OCI-LY7 (cell line): ENCODE data around the gene SRRM1. TPM values are rescaled to one million over a fixed set of nuclear protein-coding genes. Genes with fewer than 3 reads are reported as not detected.

Experiments used
- BruUV-seq: library from RNA; stranded (reverse); fragments of 400-500 nt; replicated peaks from 2 replicates; lab custom pipeline; 2021; lab: Mats Ljungman, UMichigan
- CTCF ChIA-PET: fragments of 300-600 bp; sonication (Branson Sonifier 250); formaldehyde crosslinking; loops from one replicate; lab custom pipeline; 2022; ENCODE audit warnings: antibody characterized with exemption; ENCODE audit not compliant: unreplicated experiment; lab: Charles Lee
- POLR2A ChIA-PET: fragments of 300-600 bp; sonication (Branson Sonifier 250); formaldehyde crosslinking; loops from one replicate; lab custom pipeline; 2022; ENCODE audit warnings: antibody characterized with exemption; lab: Charles Lee
- DNase-seq: peaks from one replicate; pipeline ENCODE4 v3.0.0-alpha.2; 2015; ENCODE audit warnings: low spot score
- H2AFZ ChIP-seq: fragments of 200-600 bp; sonication (generic), shearing (Covaris generic); 2 replicates; pipeline ENCODE4 v1.6.1; 2014; ENCODE audit warnings: mild to moderate bottlenecking, antibody characterized with exemption, low read length, moderate library complexity
- H3K27ac ChIP-seq: fragments of 200-600 bp; sonication (generic); 2 replicates; pipeline ENCODE4 v1.5.1; 2014; ENCODE audit warnings: mixed run types, low read depth, mild to moderate bottlenecking, moderate library complexity, low read length, inconsistent platforms; ENCODE audit not compliant: poor library complexity, severe bottlenecking
- H3K36me3 ChIP-seq: fragments of 200-600 bp; sonication (generic); 2 replicates; pipeline ENCODE4 v1.6.1; 2014; ENCODE audit warnings: mild to moderate bottlenecking, antibody characterized with exemption, low read length, moderate library complexity, mixed read lengths; ENCODE audit not compliant: insufficient read depth
- H3K4me1 ChIP-seq: fragments of 200-600 bp; sonication (generic); 2 replicates; pipeline ENCODE4 v1.5.1; 2014; ENCODE audit warnings: mild to moderate bottlenecking, low read length; ENCODE audit not compliant: insufficient read depth, poor library complexity, severe bottlenecking
- H3K4me2 ChIP-seq: fragments of 200-600 bp; sonication (generic); 2 replicates; pipeline ENCODE4 v1.6.1; 2014; ENCODE audit warnings: mild to moderate bottlenecking, low read length
- H3K4me3 ChIP-seq: fragments of 200-600 bp; sonication (generic); 2 replicates; pipeline ENCODE4 v1.5.1; 2014; ENCODE audit warnings: mild to moderate bottlenecking, low read depth, low read length; ENCODE audit not compliant: poor library complexity, severe bottlenecking
- H3K79me2 ChIP-seq: fragments of 200-600 bp; sonication (generic); 2 replicates; pipeline ENCODE4 v1.6.1; 2016; ENCODE audit warnings: low read depth, mild to moderate bottlenecking, low read length, moderate library complexity, mixed read lengths; ENCODE audit not compliant: insufficient read depth
- H3K9me2 ChIP-seq: fragments of 200-600 bp; sonication (generic); 2 replicates; pipeline ENCODE4 v1.6.1; 2016; ENCODE audit warnings: mild to moderate bottlenecking, low read length, mixed read lengths; ENCODE audit not compliant: insufficient read depth
- H3K9me3 ChIP-seq: fragments of 200-600 bp; sonication (generic); 2 replicates; pipeline ENCODE4 v1.6.1; 2014; ENCODE audit warnings: mild to moderate bottlenecking, mixed run types, low read length, mixed read lengths
- H4K20me1 ChIP-seq: fragments of 200-600 bp; sonication (generic); 2 replicates; pipeline ENCODE4 v1.6.1; 2014; ENCODE audit warnings: mild to moderate bottlenecking, antibody characterized with exemption, low read length, moderate library complexity, mixed read lengths; ENCODE audit not compliant: insufficient read depth
- EZH2phosphoT487 ChIP-seq: fragments of 200-600 bp; sonication (generic); IDR thresholded peaks from 2 replicates; pipeline ENCODE4 v1.6.1; 2018; ENCODE audit warnings: low read depth, borderline replicate concordance, mild to moderate bottlenecking, mixed run types, antibody characterized with exemption, low read length, moderate library complexity, mixed read lengths
- intact Hi-C: fragments of 100-400 bp; cut with micrococcal nuclease; formaldehyde crosslinking; loops from one replicate; pipeline ENCODE4 v1.10.0; 2022; ENCODE audit not compliant: unreplicated experiment
- total RNA-seq, 2 experiments: library from RNA; depleted of rRNA in 1 of 2; stranded (reverse); fragments of >200 nt in 1 of 2; shearing (Covaris generic) in 1 of 2; gene quantifications; 2 replicates each; pipeline ENCODE4 v1.2.3, GENCODE V29; 2014 to 2022
- TF ChIP-seq, protein P1 (sequence below): fragments of 200-600 bp; sonication (generic); conservative IDR thresholded peaks from 2 replicates; pipeline ENCODE4 v1.5.1; 2014; ENCODE audit warnings: mild to moderate bottlenecking, antibody characterized with exemption, low read length, moderate library complexity, mixed read lengths

The SRRM1 gene
- total RNA-seq, 2 experiments from 2014 or later = 78.5 to 251 TPM

DNA sequence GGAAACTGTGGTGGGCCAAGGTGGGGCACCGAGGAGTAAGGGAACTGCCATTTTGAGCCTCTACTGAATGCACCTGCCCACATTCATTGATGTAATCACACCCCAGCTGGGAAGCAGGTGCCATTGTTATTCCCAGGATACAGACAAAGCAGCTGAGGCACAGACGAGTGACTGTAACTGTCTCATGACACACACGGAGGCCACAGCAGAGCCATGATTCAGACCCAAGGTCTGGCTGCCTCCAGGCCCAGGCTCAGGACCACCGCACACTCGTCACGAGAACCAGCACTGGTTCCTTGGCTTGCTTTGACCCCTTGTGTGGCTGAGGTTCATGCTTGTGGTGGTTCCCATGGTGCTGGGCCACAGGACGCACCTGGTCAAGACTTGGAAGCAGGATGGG lies 56.5 kb downstream of the SRRM1 start:
- peaks cover 12% of the 10 kb centered on the region for H3K4me1 ChIP-seq
- no peaks in the 10 kb centered on the region for H4K20me1 ChIP-seq
- DNase-seq = no peak
- TF ChIP-seq, protein P1, sequence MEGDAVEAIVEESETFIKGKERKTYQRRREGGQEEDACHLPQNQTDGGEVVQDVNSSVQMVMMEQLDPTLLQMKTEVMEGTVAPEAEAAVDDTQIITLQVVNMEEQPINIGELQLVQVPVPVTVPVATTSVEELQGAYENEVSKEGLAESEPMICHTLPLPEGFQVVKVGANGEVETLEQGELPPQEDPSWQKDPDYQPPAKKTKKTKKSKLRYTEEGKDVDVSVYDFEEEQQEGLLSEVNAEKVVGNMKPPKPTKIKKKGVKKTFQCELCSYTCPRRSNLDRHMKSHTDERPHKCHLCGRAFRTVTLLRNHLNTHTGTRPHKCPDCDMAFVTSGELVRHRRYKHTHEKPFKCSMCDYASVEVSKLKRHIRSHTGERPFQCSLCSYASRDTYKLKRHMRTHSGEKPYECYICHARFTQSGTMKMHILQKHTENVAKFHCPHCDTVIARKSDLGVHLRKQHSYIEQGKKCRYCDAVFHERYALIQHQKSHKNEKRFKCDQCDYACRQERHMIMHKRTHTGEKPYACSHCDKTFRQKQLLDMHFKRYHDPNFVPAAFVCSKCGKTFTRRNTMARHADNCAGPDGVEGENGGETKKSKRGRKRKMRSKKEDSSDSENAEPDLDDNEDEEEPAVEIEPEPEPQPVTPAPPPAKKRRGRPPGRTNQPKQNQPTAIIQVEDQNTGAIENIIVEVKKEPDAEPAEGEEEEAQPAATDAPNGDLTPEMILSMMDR = no peak
- no peak for TF ChIP-seq EZH2phosphoT487
- no peaks in the 10 kb centered on the region for H3K36me3 ChIP-seq
- no peak overlapping the region for H3K27ac ChIP-seq
- no peaks in the 10 kb centered on the region for H3K9me2 ChIP-seq
- no peak overlapping the region for H2AFZ ChIP-seq
- no TSS peak for BruUV-seq
- no peaks in the 10 kb centered on the region for H3K79me2 ChIP-seq
- CTCF ChIA-PET = no interaction called here
- POLR2A ChIA-PET = interaction anchor here (0.7 kb wide), 1 partner anchor 42 kb away, joined by 4 read pairs; no protein-coding TSS in a partner anchor
- H3K4me3 ChIP-seq = no peak overlapping the region
- H3K4me2 ChIP-seq = no peak overlapping the region
- intact Hi-C loops = no loop called here
- H3K9me3 ChIP-seq = no peaks in the 10 kb centered on the region

DNA sequence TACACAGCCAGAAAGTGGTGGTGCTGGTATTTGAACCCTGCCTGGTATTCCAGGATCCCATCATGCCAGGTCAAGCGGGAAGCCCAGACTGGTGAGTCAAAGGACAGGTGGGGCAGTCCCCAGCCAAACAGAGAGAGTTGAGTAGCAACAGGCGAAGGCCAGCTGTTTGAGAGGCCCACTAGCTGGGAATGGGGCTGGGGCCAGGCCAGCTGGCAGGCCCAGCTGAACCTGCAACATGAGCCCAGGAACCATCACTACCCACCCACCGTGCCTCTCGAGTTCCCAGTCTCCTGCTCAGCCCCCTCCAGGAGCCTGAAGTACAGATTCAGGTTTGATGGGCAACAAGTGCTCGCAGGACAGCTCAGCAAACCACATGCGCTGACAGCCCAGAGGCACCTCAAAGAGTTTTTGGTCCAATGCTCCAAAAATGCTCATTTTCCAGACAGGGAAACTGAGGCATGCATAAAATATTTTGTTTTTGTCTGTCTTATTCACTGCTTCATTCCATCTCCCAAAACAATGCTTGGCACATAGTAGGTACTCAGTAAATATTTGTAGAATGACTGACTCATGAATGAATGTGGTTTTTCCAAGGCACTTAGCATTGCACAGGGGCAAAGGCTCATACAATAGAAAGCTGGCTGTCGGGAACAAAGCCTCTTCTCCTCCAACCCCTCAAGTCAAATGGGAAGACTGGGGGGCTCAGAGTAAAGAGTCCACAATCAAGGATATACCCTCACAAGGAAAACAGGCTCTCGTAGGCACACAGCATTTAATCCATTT lies 59.6 kb downstream of the SRRM1 start:
- POLR2A ChIA-PET = no interaction called here

More for the DNA sequence above, 59.6 kb downstream of the SRRM1 start:
- intact Hi-C loops = no loop called here
- no peaks in the 10 kb centered on the region for H3K9me3 ChIP-seq
- no peak overlapping the region for H3K27ac ChIP-seq
- DNase-seq = no peak
- no peaks in the 10 kb centered on the region for H3K4me1 ChIP-seq
- H2AFZ ChIP-seq = no peak overlapping the region
- no peaks in the 10 kb centered on the region for H3K9me2 ChIP-seq
- no TSS peak for BruUV-seq
- TF ChIP-seq EZH2phosphoT487 = no peak
- TF ChIP-seq, protein P1 = no peak
- no peak overlapping the region for H3K4me2 ChIP-seq
- CTCF ChIA-PET = no interaction called here
- H4K20me1 ChIP-seq = no peaks in the 10 kb centered on the region
- no peak overlapping the region for H3K4me3 ChIP-seq
- H3K79me2 ChIP-seq = no peaks in the 10 kb centered on the region
- no peaks in the 10 kb centered on the region for H3K36me3 ChIP-seq
